Astrocyte (in vitro differentiated cells and primary cell): ENCODE results near the gene LRRK1.

Source experiments
- EZH2 ChIP-seq: IDR thresholded peaks from 2 replicates; pipeline ENCODE4 v1.6.1; 2012; ENCODE audit warnings: mild to moderate bottlenecking, low read length, inconsistent platforms; ENCODE audit not compliant: insufficient read depth
- TF ChIP-seq, protein P1 (sequence below): IDR thresholded peaks from 2 replicates; pipeline ENCODE4 v1.5.1; 2011; ENCODE audit warnings: low read depth, mild to moderate bottlenecking, inconsistent platforms, low read length, moderate library complexity; ENCODE audit not compliant: insufficient read depth

DNA sequence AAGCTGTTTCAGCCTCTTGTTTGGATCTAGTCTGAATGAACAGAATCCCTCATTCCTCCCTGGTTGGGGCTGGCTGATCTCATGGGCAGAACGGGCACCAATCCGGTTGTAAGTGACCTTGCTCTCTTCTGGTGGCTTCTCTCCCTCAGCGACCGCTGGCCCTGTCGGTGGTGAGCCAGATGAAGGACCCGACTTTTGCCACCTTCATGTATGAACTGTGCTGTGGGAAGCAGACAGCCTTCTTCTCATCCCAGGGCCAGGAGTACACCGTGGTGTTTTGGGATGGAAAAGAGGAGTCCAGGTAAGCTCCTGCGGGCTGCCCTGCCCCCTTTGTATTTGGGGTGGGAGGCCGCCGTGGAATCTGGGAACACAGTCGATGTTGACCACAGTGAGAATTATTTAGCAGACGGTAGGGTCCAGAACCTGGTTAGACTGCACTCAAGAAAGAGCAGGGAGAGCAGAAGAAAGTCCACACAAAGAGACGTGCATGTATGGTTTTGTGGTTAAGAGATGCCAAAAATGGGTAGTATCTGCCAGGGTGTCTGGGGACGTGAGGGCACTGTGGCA is 138.8 kb downstream of the LRRK1 start:
- TF ChIP-seq, protein P1, sequence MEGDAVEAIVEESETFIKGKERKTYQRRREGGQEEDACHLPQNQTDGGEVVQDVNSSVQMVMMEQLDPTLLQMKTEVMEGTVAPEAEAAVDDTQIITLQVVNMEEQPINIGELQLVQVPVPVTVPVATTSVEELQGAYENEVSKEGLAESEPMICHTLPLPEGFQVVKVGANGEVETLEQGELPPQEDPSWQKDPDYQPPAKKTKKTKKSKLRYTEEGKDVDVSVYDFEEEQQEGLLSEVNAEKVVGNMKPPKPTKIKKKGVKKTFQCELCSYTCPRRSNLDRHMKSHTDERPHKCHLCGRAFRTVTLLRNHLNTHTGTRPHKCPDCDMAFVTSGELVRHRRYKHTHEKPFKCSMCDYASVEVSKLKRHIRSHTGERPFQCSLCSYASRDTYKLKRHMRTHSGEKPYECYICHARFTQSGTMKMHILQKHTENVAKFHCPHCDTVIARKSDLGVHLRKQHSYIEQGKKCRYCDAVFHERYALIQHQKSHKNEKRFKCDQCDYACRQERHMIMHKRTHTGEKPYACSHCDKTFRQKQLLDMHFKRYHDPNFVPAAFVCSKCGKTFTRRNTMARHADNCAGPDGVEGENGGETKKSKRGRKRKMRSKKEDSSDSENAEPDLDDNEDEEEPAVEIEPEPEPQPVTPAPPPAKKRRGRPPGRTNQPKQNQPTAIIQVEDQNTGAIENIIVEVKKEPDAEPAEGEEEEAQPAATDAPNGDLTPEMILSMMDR, result no peak
- no peak for TF ChIP-seq EZH2
